ENCODE measurements around the gene PUSL1.
A peak's percentile ranks its signal among the peaks of the same experiment; 100 is the strongest.

Gene PUSL1

GRCh38 chr1:1296070-1297061, 12.0 kb upstream of the PUSL1 start:
- DNase-seq = no peak

GRCh38 chr1:1297802-1298424, 10.5 kb upstream of the PUSL1 start:
- DNase-seq = no peak

- DNase-seq = no peak
Observed at GRCh38 chr1:1298861-1299685, 9.3 kb upstream of the PUSL1 start.

GRCh38 chr1:1299686-1300351, 8.6 kb upstream of the PUSL1 start:
- DNase-seq = no peak

- DNase-seq = no peak
Observed at GRCh38 chr1:1300352-1300739, 8.1 kb upstream of the PUSL1 start.

- DNase-seq = no peak
Observed at GRCh38 chr1:1302006-1302430, 6.4 kb upstream of the PUSL1 start.

GRCh38 chr1:1302951-1303509, 5.4 kb upstream of the PUSL1 start:
- DNase-seq = no peak

GRCh38 chr1:1303736-1304135, 4.7 kb upstream of the PUSL1 start:
- no peak for DNase-seq

GRCh38 chr1:1304331-1305299, 3.8 kb upstream of the PUSL1 start:
- DNase-seq = no peak

- peak in 3 of 4 experiments; percentile 36 to 56 (median 52) for DNase-seq
Observed at GRCh38 chr1:1305300-1306069, 2.9 kb upstream of the PUSL1 start.

- no peak for DNase-seq
Observed at GRCh38 chr1:1306070-1306660, 2.2 kb upstream of the PUSL1 start.

- DNase-seq = no peak
Observed at GRCh38 chr1:1306661-1307260, 1.6 kb upstream of the PUSL1 start.

- DNase-seq = no peak
Observed at GRCh38 chr1:1307261-1307922, 1.0 kb upstream of the PUSL1 start.

- no peak for DNase-seq
Observed at GRCh38 chr1:1308756-1309250, 406 bp downstream of the PUSL1 start.

GRCh38 chr1:1309251-1310108, 1.1 kb downstream of the PUSL1 start:
- no peak for DNase-seq

GRCh38 chr1:1310109-1310385, 1.6 kb downstream of the PUSL1 start:
- DNase-seq = no peak

- DNase-seq = no peak
Observed at GRCh38 chr1:1310476-1311053, 2.2 kb downstream of the PUSL1 start.

All from activated CD4-positive, CD25-positive, alpha-beta regulatory T cell (primary cell).